Vagina (tissue), 2 donors: ENCODE results near the gene MEF2D.

Source experiments
- CTCF ChIP-seq, 3 experiments: fragments of 450-650 bp in 2 of 3; fragments of 200-600 bp in 1 of 3; sonication (generic) in 1 of 3; IDR thresholded peaks; one replicate each; pipeline ENCODE4 v1.5.1; 2017 to 2019; ENCODE audit warnings: antibody characterized with exemption in 3 of 3, mild to moderate bottlenecking in 2 of 3, moderate library complexity in 2 of 3
- POLR2AphosphoS5 ChIP-seq, 2 donors: sonication (generic); formaldehyde crosslinking; IDR thresholded peaks; one replicate each; pipeline ENCODE4 v1.9.0; 2017; ENCODE audit warnings: antibody characterized with exemption in 2 of 2, mild to moderate bottlenecking in 2 of 2, low read depth in 1 of 2; ENCODE audit not compliant: insufficient read depth in 1 of 2

DNA sequence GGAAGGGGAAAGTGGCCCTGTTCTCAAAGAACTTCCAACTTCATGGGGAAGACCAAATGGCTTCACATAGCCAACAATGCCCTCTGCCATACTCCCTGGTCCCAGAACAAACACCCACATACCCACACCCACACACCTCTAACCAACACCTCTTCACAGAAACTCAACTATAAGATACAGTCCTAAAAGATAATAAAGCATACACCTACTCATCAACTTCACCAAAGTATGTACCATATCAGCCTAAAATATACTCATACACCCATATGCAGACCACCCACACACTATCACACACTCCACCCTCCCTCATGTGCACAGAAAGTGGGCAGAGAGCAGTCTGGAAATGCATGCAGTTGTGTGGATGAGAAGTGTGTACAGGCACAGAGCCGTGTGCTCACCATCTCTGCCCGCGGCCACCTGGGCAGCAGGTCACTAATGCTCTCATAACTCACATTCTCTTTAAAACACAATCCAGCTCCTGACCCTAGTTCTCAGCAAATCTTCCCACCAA lies 44.1 kb upstream of the MEF2D start:
- TF ChIP-seq CTCF (IDR thresholded peaks at IDR 0.05) (no peak), POLR2AphosphoS5 (IDR thresholded peaks at IDR 0.05; ENCODE audit: insufficient read depth in 1 of 2, low read depth in 1 of 2) (no peak)
